ENCODE data around the gene CTU1.
A peak's percentile ranks its signal among the peaks of the same experiment; 100 is the strongest.

The CTU1 gene

DNA sequence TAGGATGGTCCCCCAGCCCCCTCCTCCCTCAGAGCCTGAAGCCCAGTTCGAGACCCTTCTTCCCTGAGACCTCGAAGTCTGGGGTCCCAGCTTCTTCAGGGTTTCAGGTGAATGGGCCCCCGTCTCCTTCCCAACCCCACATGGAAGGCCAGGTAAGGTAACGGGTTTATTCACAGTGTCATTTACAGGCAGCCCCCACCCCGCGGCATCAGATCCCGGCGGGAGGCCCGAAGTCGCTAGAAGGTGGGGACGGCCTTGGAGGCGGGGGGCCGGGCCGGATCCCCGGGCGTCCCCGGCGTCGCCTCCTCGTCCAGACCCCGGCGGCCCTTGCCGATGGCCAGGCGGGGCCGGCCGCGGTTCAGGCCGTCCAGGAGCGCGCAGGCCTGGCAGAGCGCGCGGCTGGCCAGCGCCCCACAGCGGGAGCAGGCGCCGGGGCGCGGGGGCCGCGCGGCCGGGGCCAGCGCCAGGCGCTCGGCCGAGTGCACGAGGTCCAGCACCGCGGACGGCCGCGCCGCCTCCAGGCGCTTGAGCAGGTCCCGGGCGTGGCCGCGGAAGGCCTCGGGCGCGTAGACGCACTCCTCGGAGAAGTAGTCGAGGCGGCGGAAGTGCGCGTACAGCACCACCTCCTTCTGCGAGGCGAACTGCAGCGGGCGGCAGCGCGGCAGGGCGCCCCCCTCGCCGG lies 9.7 kb downstream of the CTU1 start:
- peaks cover 5 to 49% (median 35%) of the 10 kb centered on the region in 3 donors for H3K36me3 ChIP-seq
- H3K27me3 ChIP-seq, result no peaks in the 10 kb centered on the region
- intact Hi-C loops (cut with DNase I; ENCODE audit: low total_unique reads), result no loop called here
- no peak overlapping the region for H3K27ac ChIP-seq
- no peaks in the 10 kb centered on the region for H3K9me3 ChIP-seq
- H3K4me1 ChIP-seq, result no peaks in the 10 kb centered on the region
- DNase-seq, result no peak
- no peak overlapping the region for H3K4me3 ChIP-seq
- TF ChIP-seq, protein P1, sequence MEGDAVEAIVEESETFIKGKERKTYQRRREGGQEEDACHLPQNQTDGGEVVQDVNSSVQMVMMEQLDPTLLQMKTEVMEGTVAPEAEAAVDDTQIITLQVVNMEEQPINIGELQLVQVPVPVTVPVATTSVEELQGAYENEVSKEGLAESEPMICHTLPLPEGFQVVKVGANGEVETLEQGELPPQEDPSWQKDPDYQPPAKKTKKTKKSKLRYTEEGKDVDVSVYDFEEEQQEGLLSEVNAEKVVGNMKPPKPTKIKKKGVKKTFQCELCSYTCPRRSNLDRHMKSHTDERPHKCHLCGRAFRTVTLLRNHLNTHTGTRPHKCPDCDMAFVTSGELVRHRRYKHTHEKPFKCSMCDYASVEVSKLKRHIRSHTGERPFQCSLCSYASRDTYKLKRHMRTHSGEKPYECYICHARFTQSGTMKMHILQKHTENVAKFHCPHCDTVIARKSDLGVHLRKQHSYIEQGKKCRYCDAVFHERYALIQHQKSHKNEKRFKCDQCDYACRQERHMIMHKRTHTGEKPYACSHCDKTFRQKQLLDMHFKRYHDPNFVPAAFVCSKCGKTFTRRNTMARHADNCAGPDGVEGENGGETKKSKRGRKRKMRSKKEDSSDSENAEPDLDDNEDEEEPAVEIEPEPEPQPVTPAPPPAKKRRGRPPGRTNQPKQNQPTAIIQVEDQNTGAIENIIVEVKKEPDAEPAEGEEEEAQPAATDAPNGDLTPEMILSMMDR (IDR thresholded peaks at IDR 0.05), result no peak

DNA sequence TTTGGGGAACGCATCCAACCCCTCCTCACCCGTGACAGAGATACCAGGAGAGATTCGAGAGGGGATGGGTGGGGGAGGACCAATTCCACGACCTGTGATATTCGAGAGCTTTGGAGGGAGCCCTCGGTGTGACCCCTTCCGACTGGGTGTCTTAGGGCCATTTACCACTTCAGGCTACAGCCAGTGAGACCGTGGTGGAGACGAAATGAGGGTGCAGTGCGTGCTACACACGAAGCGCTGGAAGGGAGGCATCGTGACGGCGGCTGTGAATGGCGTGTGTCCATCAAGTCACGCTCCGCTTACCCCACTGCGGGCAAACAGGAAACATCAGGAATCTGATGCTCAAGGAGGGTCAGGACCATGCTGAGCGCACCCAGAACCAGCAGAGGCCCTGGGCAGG lies 10.4 kb downstream of the CTU1 start:
- TF ChIP-seq, protein P1 (IDR thresholded peaks at IDR 0.05), result no peak
- no peak overlapping the region for H3K4me3 ChIP-seq
- no peak overlapping the region for H3K27ac ChIP-seq
- H3K27me3 ChIP-seq, result no peaks in the 10 kb centered on the region
- H3K36me3 ChIP-seq, result peaks cover 1 to 43% (median 29%) of the 10 kb centered on the region in 3 donors
- no peak for DNase-seq
- intact Hi-C loops (cut with DNase I; ENCODE audit: low total_unique reads), result no loop called here
- H3K9me3 ChIP-seq, result no peaks in the 10 kb centered on the region
- no peaks in the 10 kb centered on the region for H3K4me1 ChIP-seq

DNA sequence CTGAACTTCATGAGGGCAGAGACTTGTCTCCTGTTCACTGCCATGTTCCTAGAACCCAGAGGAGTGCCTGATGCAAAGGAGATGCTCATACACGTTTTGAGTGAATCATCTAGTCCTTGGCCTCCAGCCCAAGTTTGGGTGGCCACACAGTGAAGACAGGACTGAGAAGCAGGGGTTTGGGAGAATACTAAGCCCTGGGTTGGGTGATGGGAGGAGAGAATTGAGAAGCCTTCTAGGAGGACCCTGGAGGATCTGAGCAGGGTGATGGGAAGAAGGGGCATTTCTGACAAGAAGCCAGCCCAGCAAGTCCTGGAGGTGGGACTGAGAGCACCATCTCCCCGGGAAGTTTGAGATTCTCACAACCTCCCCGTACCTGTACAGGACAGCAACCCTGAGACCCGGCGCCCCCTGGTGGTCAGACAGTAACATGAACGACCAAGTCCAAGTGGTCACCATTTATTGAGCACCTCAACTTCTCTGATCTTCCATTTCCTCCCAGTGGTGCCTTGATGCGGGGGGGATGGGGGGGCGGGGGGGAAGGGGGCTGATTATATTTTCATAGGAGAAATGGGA lies 11.0 kb downstream of the CTU1 start:
- TF ChIP-seq, protein P1 (IDR thresholded peaks at IDR 0.05), result peak; percentile 35 to 52
- H3K4me1 ChIP-seq, result no peaks in the 10 kb centered on the region
- no peaks in the 10 kb centered on the region for H3K9me3 ChIP-seq
- no peaks in the 10 kb centered on the region for H3K27me3 ChIP-seq
- intact Hi-C loops (cut with DNase I; ENCODE audit: low total_unique reads), result no loop called here
- H3K36me3 ChIP-seq, result peaks cover 0 to 38% (median 24%) of the 10 kb centered on the region in 3 donors
- no peak for DNase-seq
- no peak overlapping the region for H3K27ac ChIP-seq
- H3K4me3 ChIP-seq, result no peak overlapping the region

GRCh38 chr19:51096473-51097165 lies 11.6 kb downstream of the CTU1 start:
- Histone ChIP-seq H3K27me3 (no peaks in the 10 kb centered on the region), H3K4me3 (no peak overlapping the region), H3K27ac (no peak overlapping the region), H3K36me3 (peaks cover 0 to 33% (median 19%) of the 10 kb centered on the region in 3 donors), H3K4me1 (no peaks in the 10 kb centered on the region), H3K9me3 (no peaks in the 10 kb centered on the region)
- intact Hi-C loops (cut with DNase I; ENCODE audit: low total_unique reads), result no loop called here
- TF ChIP-seq, protein P1 (IDR thresholded peaks at IDR 0.05), result no peak
- no peak for DNase-seq

- no peaks in the 10 kb centered on the region for H3K4me1 ChIP-seq
- peaks cover 0 to 20% (median 9%) of the 10 kb centered on the region in 3 donors for H3K36me3 ChIP-seq
- no peak overlapping the region for H3K4me3 ChIP-seq
- no peak overlapping the region for H3K27ac ChIP-seq
- intact Hi-C loops (cut with DNase I; ENCODE audit: low total_unique reads), result no loop called here
- H3K9me3 ChIP-seq, result no peaks in the 10 kb centered on the region
- no peak for DNase-seq
- no peaks in the 10 kb centered on the region for H3K27me3 ChIP-seq
- TF ChIP-seq, protein P1 (IDR thresholded peaks at IDR 0.05), result peak in 1 of 2 experiments; percentile 11
Measured at GRCh38 chr19:51094696-51095279, 13.4 kb downstream of the CTU1 start.

Data from tibial artery (tissue), 4 donors.